Measurements from ENCODE around the gene CYLC1.

The CYLC1 gene

GRCh38 chrX:83860846-83861245, at the start of gene CYLC1:
Gene CYLC1 (plus strand): TSS chrX:83861146. CDS start chrX:83861183, 37 bp downstream.
- TF ChIP-seq, protein P1, sequence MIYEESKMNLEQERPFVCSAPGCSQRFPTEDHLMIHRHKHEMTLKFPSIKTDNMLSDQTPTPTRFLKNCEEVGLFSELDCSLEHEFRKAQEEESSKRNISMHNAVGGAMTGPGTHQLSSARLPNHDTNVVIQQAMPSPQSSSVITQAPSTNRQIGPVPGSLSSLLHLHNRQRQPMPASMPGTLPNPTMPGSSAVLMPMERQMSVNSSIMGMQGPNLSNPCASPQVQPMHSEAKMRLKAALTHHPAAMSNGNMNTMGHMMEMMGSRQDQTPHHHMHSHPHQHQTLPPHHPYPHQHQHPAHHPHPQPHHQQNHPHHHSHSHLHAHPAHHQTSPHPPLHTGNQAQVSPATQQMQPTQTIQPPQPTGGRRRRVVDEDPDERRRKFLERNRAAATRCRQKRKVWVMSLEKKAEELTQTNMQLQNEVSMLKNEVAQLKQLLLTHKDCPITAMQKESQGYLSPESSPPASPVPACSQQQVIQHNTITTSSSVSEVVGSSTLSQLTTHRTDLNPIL (CRISPR knock-in tag; IDR thresholded peaks at IDR 0.05; ENCODE audit: low read depth): no peak
- ATAC-seq: no peak

GRCh38 chrX:83819304-83819703, 41.6 kb upstream of the CYLC1 start:
- TF ChIP-seq ZFP30 (CRISPR knock-in tag; IDR thresholded peaks at IDR 0.05) (no peak), ZNF70 (CRISPR knock-in tag; IDR thresholded peaks at IDR 0.05) (no peak), ESRRG (CRISPR knock-in tag; IDR thresholded peaks at IDR 0.05) (no peak), ZNF8 (CRISPR knock-in tag; IDR thresholded peaks at IDR 0.05) (no peak), BACH2 (CRISPR knock-in tag; IDR thresholded peaks at IDR 0.05; ENCODE audit: borderline replicate concordance) (no peak), GLIS3 (CRISPR knock-in tag; IDR thresholded peaks at IDR 0.05) (no peak), TCF4 (CRISPR knock-in tag; IDR thresholded peaks at IDR 0.05; ENCODE audit: borderline replicate concordance) (no peak), ISL1 (CRISPR knock-in tag; IDR thresholded peaks at IDR 0.05) (no peak), TOX (CRISPR knock-in tag; IDR thresholded peaks at IDR 0.05; ENCODE audit: borderline replicate concordance) (no peak), RARB (CRISPR knock-in tag; IDR thresholded peaks at IDR 0.05) (no peak), CSDC2 (CRISPR knock-in tag; IDR thresholded peaks at IDR 0.05) (no peak), ARNTL (CRISPR knock-in tag; IDR thresholded peaks at IDR 0.05; ENCODE audit: borderline replicate concordance, low read depth) (no peak), SNAI2 (CRISPR knock-in tag; IDR thresholded peaks at IDR 0.05) (no peak), OSR1 (CRISPR knock-in tag; IDR thresholded peaks at IDR 0.05) (no peak), ZNF565 (CRISPR knock-in tag; conservative IDR thresholded peaks at IDR 0.05; ENCODE audit: low read depth) (no peak), ZC3H10 (CRISPR knock-in tag; IDR thresholded peaks at IDR 0.05) (no peak), CSRNP3 (CRISPR knock-in tag; IDR thresholded peaks at IDR 0.05) (no peak)
- TF ChIP-seq, protein P2, sequence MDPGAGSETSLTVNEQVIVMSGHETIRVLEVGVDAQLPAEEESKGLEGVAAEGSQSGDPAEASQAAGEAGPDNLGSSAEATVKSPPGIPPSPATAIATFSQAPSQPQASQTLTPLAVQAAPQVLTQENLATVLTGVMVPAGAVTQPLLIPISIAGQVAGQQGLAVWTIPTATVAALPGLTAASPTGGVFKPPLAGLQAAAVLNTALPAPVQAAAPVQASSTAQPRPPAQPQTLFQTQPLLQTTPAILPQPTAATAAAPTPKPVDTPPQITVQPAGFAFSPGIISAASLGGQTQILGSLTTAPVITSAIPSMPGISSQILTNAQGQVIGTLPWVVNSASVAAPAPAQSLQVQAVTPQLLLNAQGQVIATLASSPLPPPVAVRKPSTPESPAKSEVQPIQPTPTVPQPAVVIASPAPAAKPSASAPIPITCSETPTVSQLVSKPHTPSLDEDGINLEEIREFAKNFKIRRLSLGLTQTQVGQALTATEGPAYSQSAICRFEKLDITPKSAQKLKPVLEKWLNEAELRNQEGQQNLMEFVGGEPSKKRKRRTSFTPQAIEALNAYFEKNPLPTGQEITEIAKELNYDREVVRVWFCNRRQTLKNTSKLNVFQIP (CRISPR knock-in tag; IDR thresholded peaks at IDR 0.05; ENCODE audit: borderline replicate concordance, low read depth): no peak
- TF ChIP-seq, protein P1 (CRISPR knock-in tag; IDR thresholded peaks at IDR 0.05; ENCODE audit: low read depth): no peak
- TF ChIP-seq, protein P3, sequence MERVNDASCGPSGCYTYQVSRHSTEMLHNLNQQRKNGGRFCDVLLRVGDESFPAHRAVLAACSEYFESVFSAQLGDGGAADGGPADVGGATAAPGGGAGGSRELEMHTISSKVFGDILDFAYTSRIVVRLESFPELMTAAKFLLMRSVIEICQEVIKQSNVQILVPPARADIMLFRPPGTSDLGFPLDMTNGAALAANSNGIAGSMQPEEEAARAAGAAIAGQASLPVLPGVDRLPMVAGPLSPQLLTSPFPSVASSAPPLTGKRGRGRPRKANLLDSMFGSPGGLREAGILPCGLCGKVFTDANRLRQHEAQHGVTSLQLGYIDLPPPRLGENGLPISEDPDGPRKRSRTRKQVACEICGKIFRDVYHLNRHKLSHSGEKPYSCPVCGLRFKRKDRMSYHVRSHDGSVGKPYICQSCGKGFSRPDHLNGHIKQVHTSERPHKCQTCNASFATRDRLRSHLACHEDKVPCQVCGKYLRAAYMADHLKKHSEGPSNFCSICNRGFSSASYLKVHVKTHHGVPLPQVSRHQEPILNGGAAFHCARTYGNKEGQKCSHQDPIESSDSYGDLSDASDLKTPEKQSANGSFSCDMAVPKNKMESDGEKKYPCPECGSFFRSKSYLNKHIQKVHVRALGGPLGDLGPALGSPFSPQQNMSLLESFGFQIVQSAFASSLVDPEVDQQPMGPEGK (CRISPR knock-in tag; IDR thresholded peaks at IDR 0.05; ENCODE audit: borderline replicate concordance): no peak
- ATAC-seq: no peak

DNA sequence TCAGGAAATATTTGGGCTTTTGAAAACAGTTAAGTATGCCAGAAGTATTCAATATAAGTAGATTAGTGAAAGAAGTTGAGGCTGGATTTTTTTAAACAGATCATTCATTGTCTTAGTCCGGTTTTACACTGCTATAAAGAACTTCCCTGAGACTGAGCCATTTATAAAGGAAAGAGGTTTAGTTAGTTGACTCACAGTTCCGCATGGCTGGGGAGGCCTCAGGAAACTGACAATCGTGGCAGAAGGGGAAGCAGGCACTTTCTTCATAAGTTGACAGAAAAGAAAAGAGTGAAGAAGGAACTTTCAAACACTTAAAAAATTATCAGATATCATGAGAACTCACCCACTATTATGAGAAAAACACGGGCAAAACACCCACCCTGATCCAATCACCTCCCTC, 31.1 kb upstream of the CYLC1 start:
- TF ChIP-seq ZNF8 (CRISPR knock-in tag; IDR thresholded peaks at IDR 0.05) (no peak), ZFP30 (CRISPR knock-in tag; IDR thresholded peaks at IDR 0.05) (no peak), CSRNP3 (CRISPR knock-in tag; IDR thresholded peaks at IDR 0.05) (no peak), ZNF70 (CRISPR knock-in tag; IDR thresholded peaks at IDR 0.05) (no peak), TOX (CRISPR knock-in tag; IDR thresholded peaks at IDR 0.05; ENCODE audit: borderline replicate concordance) (no peak), RARB (CRISPR knock-in tag; IDR thresholded peaks at IDR 0.05) (no peak), ZFP3 (CRISPR knock-in tag; IDR thresholded peaks at IDR 0.05) (no peak), ZC3H10 (CRISPR knock-in tag; IDR thresholded peaks at IDR 0.05) (no peak)
- TF ChIP-seq, protein P2 (CRISPR knock-in tag; IDR thresholded peaks at IDR 0.05; ENCODE audit: borderline replicate concordance, low read depth): no peak
- TF ChIP-seq, protein P1 (CRISPR knock-in tag; IDR thresholded peaks at IDR 0.05; ENCODE audit: low read depth): no peak
- ATAC-seq: no peak
